OCI-LY3 (cell line): Measurements from ENCODE around the gene ADTRP.

Experiments
- H2AFZ ChIP-seq: fragments of 200-600, 300-600 bp; shearing (Covaris generic); 2 replicates; pipeline ENCODE4 v1.6.0; 2014; ENCODE audit warnings: antibody characterized with exemption, low read depth, low read length
- H3K27ac ChIP-seq: fragments of 200-600, 300-600 bp; sonication (generic); 2 replicates; pipeline ENCODE4 v1.5.1; 2014; ENCODE audit warnings: mild to moderate bottlenecking, low read length, moderate library complexity, mixed read lengths
- H3K27me3 ChIP-seq: fragments of 200-600, 300-600 bp; sonication (generic); 2 replicates; pipeline ENCODE4 v1.6.1; 2014; ENCODE audit warnings: low read depth, low read length, mixed read lengths
- H3K36me3 ChIP-seq: fragments of 200-600, 300-600 bp; sonication (generic); replicated peaks from 2 replicates; pipeline ENCODE3; 2014; ENCODE audit warnings: low read depth, low read length, mixed read lengths
- H3K4me1 ChIP-seq: fragments of 300-600, 200-600 bp; sonication (generic); 2 replicates; pipeline ENCODE4 v1.6.1; 2014; ENCODE audit warnings: low read length, mixed read lengths
- H3K4me2 ChIP-seq: fragments of 200-600, 300-600 bp; sonication (generic); 2 replicates; pipeline ENCODE4 v1.6.1; 2014; ENCODE audit warnings: low read length, mixed read lengths
- H3K4me3 ChIP-seq: fragments of 300-600, 200-600 bp; sonication (generic); 2 replicates; pipeline ENCODE4 v1.5.1; 2014; ENCODE audit warnings: antibody characterized with exemption, mild to moderate bottlenecking, low read length, moderate library complexity
- H3K79me2 ChIP-seq: fragments of 300-600, 200-600 bp; shearing (Covaris generic); 2 replicates; pipeline ENCODE4 v1.6.1; 2014; ENCODE audit warnings: mild to moderate bottlenecking, low read length, mixed read lengths
- H3K9ac ChIP-seq: fragments of 300-600, 200-600 bp; shearing (Covaris generic); 2 replicates; pipeline ENCODE4 v1.6.0; 2014; ENCODE audit warnings: mild to moderate bottlenecking, low read length, moderate library complexity
- H3K9me3 ChIP-seq: fragments of 200-600, 300-600 bp; shearing (Covaris generic); 2 replicates; pipeline ENCODE4 v1.6.1; 2014; ENCODE audit warnings: low read length, mixed read lengths; ENCODE audit not compliant: insufficient read depth
- H4K20me1 ChIP-seq: fragments of 200-600, 300-600 bp; sonication (generic); 2 replicates; pipeline ENCODE4 v1.6.1; 2016; ENCODE audit warnings: low read length, mixed read lengths; ENCODE audit not compliant: insufficient read depth
- CTCF ChIP-seq: fragments of 200-600, 300-600 bp; sonication (generic); IDR thresholded peaks from 2 replicates; pipeline ENCODE4 v1.5.1; 2014; ENCODE audit warnings: antibody characterized with exemption, low read length, low read depth
- EZH2phosphoT487 ChIP-seq: fragments of 200-600 bp; shearing (Covaris generic); IDR thresholded peaks from 2 replicates; pipeline ENCODE4 v1.6.1; 2018; ENCODE audit warnings: antibody characterized with exemption, mixed run types, low read depth

The ADTRP gene

GRCh38 chr6:11808054-11808453 is 29.5 kb upstream of the ADTRP start:
- TF ChIP-seq CTCF (no peak), EZH2phosphoT487 (no peak)
- no peak overlapping the region for H3K4me3 ChIP-seq
- no peaks in the 10 kb centered on the region for H4K20me1 ChIP-seq
- H3K79me2 ChIP-seq: no peaks in the 10 kb centered on the region
- no peaks in the 10 kb centered on the region; the same call in 1 of the 2 replicates for H3K4me1 ChIP-seq
- no peaks in the 10 kb centered on the region for H3K36me3 ChIP-seq
- no peak overlapping the region for H3K27ac ChIP-seq
- no peaks in the 10 kb centered on the region for H3K27me3 ChIP-seq
- H3K9me3 ChIP-seq: no peaks in the 10 kb centered on the region
- H3K4me2 ChIP-seq: no peak overlapping the region
- no peak overlapping the region for H3K9ac ChIP-seq
- H2AFZ ChIP-seq: no peak overlapping the region

- H3K27me3 ChIP-seq: no peaks in the 10 kb centered on the region
- H3K79me2 ChIP-seq: no peaks in the 10 kb centered on the region
- H3K27ac ChIP-seq: no peak overlapping the region
- no peaks in the 10 kb centered on the region for H4K20me1 ChIP-seq
- no peaks in the 10 kb centered on the region for H3K36me3 ChIP-seq
- TF ChIP-seq CTCF (no peak), EZH2phosphoT487 (no peak)
- no peak overlapping the region for H2AFZ ChIP-seq
- no peaks in the 10 kb centered on the region for H3K4me1 ChIP-seq
- H3K4me2 ChIP-seq: no peak overlapping the region
- H3K4me3 ChIP-seq: no peak overlapping the region
- H3K9me3 ChIP-seq: no peaks in the 10 kb centered on the region
- no peak overlapping the region for H3K9ac ChIP-seq
Measured at GRCh38 chr6:11806561-11807317, 28.1 kb upstream of the ADTRP start.

GRCh38 chr6:11805259-11806053 is 26.9 kb upstream of the ADTRP start:
- Histone ChIP-seq H4K20me1 (no peaks in the 10 kb centered on the region), H3K4me1 (no peaks in the 10 kb centered on the region), H3K9me3 (no peaks in the 10 kb centered on the region), H3K4me2 (no peak overlapping the region), H3K27me3 (no peaks in the 10 kb centered on the region), H3K79me2 (no peaks in the 10 kb centered on the region), H3K27ac (no peak overlapping the region), H3K36me3 (no peaks in the 10 kb centered on the region), H3K4me3 (no peak overlapping the region), H3K9ac (no peak overlapping the region), H2AFZ (no peak overlapping the region)
- TF ChIP-seq EZH2phosphoT487 (no peak), CTCF (no peak)

- H3K36me3 ChIP-seq: no peaks in the 10 kb centered on the region
- no peak overlapping the region for H2AFZ ChIP-seq
- no peaks in the 10 kb centered on the region for H4K20me1 ChIP-seq
- H3K9me3 ChIP-seq: no peaks in the 10 kb centered on the region
- H3K4me3 ChIP-seq: no peak overlapping the region
- H3K4me1 ChIP-seq: no peaks in the 10 kb centered on the region
- H3K27ac ChIP-seq: no peak overlapping the region
- no peak overlapping the region for H3K9ac ChIP-seq
- TF ChIP-seq CTCF: no peak
- no peak for TF ChIP-seq EZH2phosphoT487
- H3K27me3 ChIP-seq: no peaks in the 10 kb centered on the region
- no peaks in the 10 kb centered on the region for H3K79me2 ChIP-seq
- no peak overlapping the region for H3K4me2 ChIP-seq
Measured at GRCh38 chr6:11804701-11805100, 26.1 kb upstream of the ADTRP start.
